C4-2B (cell line): ENCODE results near the gene GAS7.

Experiments
- CTCF ChIP-seq: fragments of 450-650 bp; conservative IDR thresholded peaks from 2 replicates; pipeline ENCODE4 v1.5.1; 2017; ENCODE audit warnings: mild to moderate bottlenecking
- ZFX ChIP-seq: fragments of 450-650 bp; IDR thresholded peaks from 2 replicates; pipeline ENCODE4 v1.6.1; 2017

GRCh38 chr17:9941305-9941704, 257.1 kb downstream of the GAS7 start:
- TF ChIP-seq CTCF: no peak
- TF ChIP-seq ZFX: no peak
